Measurements from ENCODE around the gene CHRNA7.
"Not testable (repeated sequence)": the region's sequence is repeated elsewhere in the genome, so short reads cannot be mapped to it uniquely, and the experiment has no call there.

CHRNA7 gene

GRCh38 chr15:32135335-32135734 lies 105.0 kb downstream of the CHRNA7 start:
- no peak overlapping the region for H3K27ac ChIP-seq (ENCODE audit: low read depth, low read length, severe bottlenecking)
- H3K9me3 ChIP-seq (ENCODE audit: control insufficient read depth, low read length), result no peaks in the 10 kb centered on the region
- no peak overlapping the region for H3K4me3 ChIP-seq (ENCODE audit: extremely low read depth, insufficient read depth, low read length, poor library complexity, severe bottlenecking)
- 90 to 95% methylated on average over 5 to 7 of the region's 8 CpGs for WGBS, 2 experiments (ENCODE audit: insufficient coverage in 2 of 2)
- no peaks in the 10 kb centered on the region for H3K4me1 ChIP-seq (ENCODE audit: control insufficient read depth, insufficient read depth, low read length, poor library complexity, severe bottlenecking)
- H3K36me3 ChIP-seq (ENCODE audit: control insufficient read depth, insufficient read depth, low read length), result no peaks in the 10 kb centered on the region

- not testable (repeated sequence) for H3K36me3 ChIP-seq (ENCODE audit: control insufficient read depth, insufficient read depth, low read length); H3K27ac ChIP-seq (ENCODE audit: low read depth, low read length, severe bottlenecking); H3K9me3 ChIP-seq (ENCODE audit: control insufficient read depth, low read length); H3K4me1 ChIP-seq (ENCODE audit: control insufficient read depth, insufficient read depth, low read length, poor library complexity, severe bottlenecking); H3K4me3 ChIP-seq (ENCODE audit: extremely low read depth, insufficient read depth, low read length, poor library complexity, severe bottlenecking)
- 91 to 98% methylated on average over 4 to 8 of the region's 10 CpGs for WGBS, 2 experiments (ENCODE audit: insufficient coverage in 2 of 2)
Measured at GRCh38 chr15:32145512-32145911, 115.2 kb downstream of the CHRNA7 start.

GRCh38 chr15:32148833-32149555 lies 118.7 kb downstream of the CHRNA7 start:
- Histone ChIP-seq H3K36me3 (ENCODE audit: control insufficient read depth, insufficient read depth, low read length) (no peaks in the 10 kb centered on the region), H3K9me3 (ENCODE audit: control insufficient read depth, low read length) (no peaks in the 10 kb centered on the region), H3K4me1 (ENCODE audit: control insufficient read depth, insufficient read depth, low read length, poor library complexity, severe bottlenecking) (no peaks in the 10 kb centered on the region), H3K27ac (ENCODE audit: low read depth, low read length, severe bottlenecking) (no peak overlapping the region), H3K4me3 (ENCODE audit: extremely low read depth, insufficient read depth, low read length, poor library complexity, severe bottlenecking) (no peak overlapping the region)
- WGBS, 2 experiments (ENCODE audit: insufficient coverage in 2 of 2), result 90 to 99% methylated on average over 8 to 12 of the region's 15 CpGs

GRCh38 chr15:32152574-32152973 lies 122.3 kb downstream of the CHRNA7 start:
- WGBS, 2 experiments (ENCODE audit: insufficient coverage in 2 of 2), result 100% methylated on average over 1 of the region's 1 CpG; no CpG with 5 or more reads in 1 of the 2 experiments
- H3K4me3 ChIP-seq (ENCODE audit: extremely low read depth, insufficient read depth, low read length, poor library complexity, severe bottlenecking), result no peak overlapping the region
- no peaks in the 10 kb centered on the region for H3K9me3 ChIP-seq (ENCODE audit: control insufficient read depth, low read length)

GRCh38 chr15:32153868-32154623 lies 123.7 kb downstream of the CHRNA7 start:
- not testable (repeated sequence) for H3K27ac ChIP-seq (ENCODE audit: low read depth, low read length, severe bottlenecking); H3K36me3 ChIP-seq (ENCODE audit: control insufficient read depth, insufficient read depth, low read length); H3K4me1 ChIP-seq (ENCODE audit: control insufficient read depth, insufficient read depth, low read length, poor library complexity, severe bottlenecking); H3K4me3 ChIP-seq (ENCODE audit: extremely low read depth, insufficient read depth, low read length, poor library complexity, severe bottlenecking); H3K9me3 ChIP-seq (ENCODE audit: control insufficient read depth, low read length)
- no CpG with 5 or more reads among the region's 18 CpGs for WGBS, 2 experiments (ENCODE audit: insufficient coverage in 2 of 2)

More at GRCh38 chr15:32152574-32152973, 122.3 kb downstream of the CHRNA7 start:
- Histone ChIP-seq H3K4me1 (ENCODE audit: control insufficient read depth, insufficient read depth, low read length, poor library complexity, severe bottlenecking) (no peaks in the 10 kb centered on the region), H3K36me3 (ENCODE audit: control insufficient read depth, insufficient read depth, low read length) (no peaks in the 10 kb centered on the region), H3K27ac (ENCODE audit: low read depth, low read length, severe bottlenecking) (no peak overlapping the region)

- H3K4me1 ChIP-seq (ENCODE audit: control insufficient read depth, insufficient read depth, low read length, poor library complexity, severe bottlenecking); H3K27ac ChIP-seq (ENCODE audit: low read depth, low read length, severe bottlenecking); H3K4me3 ChIP-seq (ENCODE audit: extremely low read depth, insufficient read depth, low read length, poor library complexity, severe bottlenecking); H3K36me3 ChIP-seq (ENCODE audit: control insufficient read depth, insufficient read depth, low read length); H3K9me3 ChIP-seq (ENCODE audit: control insufficient read depth, low read length): not testable (repeated sequence)
- no CpG with 5 or more reads among the region's 2 CpGs for WGBS, 2 experiments (ENCODE audit: insufficient coverage in 2 of 2)
Measured at GRCh38 chr15:32162143-32162542, 131.8 kb downstream of the CHRNA7 start.

- not testable (repeated sequence) for H3K9me3 ChIP-seq (ENCODE audit: control insufficient read depth, low read length); H3K27ac ChIP-seq (ENCODE audit: low read depth, low read length, severe bottlenecking); H3K4me3 ChIP-seq (ENCODE audit: extremely low read depth, insufficient read depth, low read length, poor library complexity, severe bottlenecking); H3K36me3 ChIP-seq (ENCODE audit: control insufficient read depth, insufficient read depth, low read length); H3K4me1 ChIP-seq (ENCODE audit: control insufficient read depth, insufficient read depth, low read length, poor library complexity, severe bottlenecking)
- WGBS, 2 experiments (ENCODE audit: insufficient coverage in 2 of 2), result no CpG with 5 or more reads among the region's 7 CpGs
Measured at GRCh38 chr15:32164065-32164464, 133.8 kb downstream of the CHRNA7 start.

GRCh38 chr15:32164747-32165146 lies 134.4 kb downstream of the CHRNA7 start:
- WGBS, 2 experiments (ENCODE audit: insufficient coverage in 2 of 2), result no CpG with 5 or more reads among the region's 1 CpG
- not testable (repeated sequence) for H3K36me3 ChIP-seq (ENCODE audit: control insufficient read depth, insufficient read depth, low read length); H3K27ac ChIP-seq (ENCODE audit: low read depth, low read length, severe bottlenecking); H3K9me3 ChIP-seq (ENCODE audit: control insufficient read depth, low read length); H3K4me3 ChIP-seq (ENCODE audit: extremely low read depth, insufficient read depth, low read length, poor library complexity, severe bottlenecking); H3K4me1 ChIP-seq (ENCODE audit: control insufficient read depth, insufficient read depth, low read length, poor library complexity, severe bottlenecking)

- not testable (repeated sequence) for H3K4me1 ChIP-seq (ENCODE audit: control insufficient read depth, insufficient read depth, low read length, poor library complexity, severe bottlenecking); H3K27ac ChIP-seq (ENCODE audit: low read depth, low read length, severe bottlenecking); H3K36me3 ChIP-seq (ENCODE audit: control insufficient read depth, insufficient read depth, low read length); H3K9me3 ChIP-seq (ENCODE audit: control insufficient read depth, low read length); H3K4me3 ChIP-seq (ENCODE audit: extremely low read depth, insufficient read depth, low read length, poor library complexity, severe bottlenecking)
- no CpG with 5 or more reads among the region's 5 CpGs for WGBS, 2 experiments (ENCODE audit: insufficient coverage in 2 of 2)
Measured at GRCh38 chr15:32165775-32166174, 135.5 kb downstream of the CHRNA7 start.

GRCh38 chr15:32166270-32166669 lies 136.0 kb downstream of the CHRNA7 start:
- H3K9me3 ChIP-seq (ENCODE audit: control insufficient read depth, low read length); H3K27ac ChIP-seq (ENCODE audit: low read depth, low read length, severe bottlenecking); H3K36me3 ChIP-seq (ENCODE audit: control insufficient read depth, insufficient read depth, low read length); H3K4me3 ChIP-seq (ENCODE audit: extremely low read depth, insufficient read depth, low read length, poor library complexity, severe bottlenecking); H3K4me1 ChIP-seq (ENCODE audit: control insufficient read depth, insufficient read depth, low read length, poor library complexity, severe bottlenecking): not testable (repeated sequence)
- WGBS, 2 experiments (ENCODE audit: insufficient coverage in 2 of 2), result no CpG with 5 or more reads among the region's 4 CpGs

- not testable (repeated sequence) for H3K27ac ChIP-seq (ENCODE audit: low read depth, low read length, severe bottlenecking); H3K4me1 ChIP-seq (ENCODE audit: control insufficient read depth, insufficient read depth, low read length, poor library complexity, severe bottlenecking); H3K9me3 ChIP-seq (ENCODE audit: control insufficient read depth, low read length); H3K4me3 ChIP-seq (ENCODE audit: extremely low read depth, insufficient read depth, low read length, poor library complexity, severe bottlenecking); H3K36me3 ChIP-seq (ENCODE audit: control insufficient read depth, insufficient read depth, low read length)
- no CpG with 5 or more reads among the region's 35 CpGs for WGBS, 2 experiments (ENCODE audit: insufficient coverage in 2 of 2)
Measured at GRCh38 chr15:32167913-32168312, 137.6 kb downstream of the CHRNA7 start.

Measured in mesodermal cell (in vitro differentiated cells).